Superior temporal gyrus (tissue), 1 donor: ENCODE data around the gene MKI67.
"Not testable (repeated sequence)": the region's sequence is repeated elsewhere in the genome, so short reads cannot be mapped to it uniquely, and the experiment has no call there.

Experiments used
- DNase-seq: peaks from one replicate; pipeline ENCODE4 v3.0.0-alpha.2; 2016; ENCODE audit errors: extremely low spot score

MKI67 gene

GRCh38 chr10:128150045-128150493 lies 23.8 kb upstream of the MKI67 start:
- peak; percentile 67 for DNase-seq

- no peak for DNase-seq
Measured at GRCh38 chr10:128149267-128150014, 23.2 kb upstream of the MKI67 start.

- DNase-seq, result no peak
Measured at GRCh38 chr10:128147669-128148068, 21.4 kb upstream of the MKI67 start.

GRCh38 chr10:128147064-128147463 lies 20.8 kb upstream of the MKI67 start:
- no peak for DNase-seq

- DNase-seq, result no peak
Measured at GRCh38 chr10:128144547-128144946, 18.3 kb upstream of the MKI67 start.

- DNase-seq, result no peak
Measured at GRCh38 chr10:128143531-128143930, 17.3 kb upstream of the MKI67 start.

GRCh38 chr10:128140425-128140824 lies 14.2 kb upstream of the MKI67 start:
- DNase-seq, result no peak

- not testable (repeated sequence) for DNase-seq
Measured at GRCh38 chr10:128138429-128138828, 12.2 kb upstream of the MKI67 start.

GRCh38 chr10:128137877-128138276 lies 11.7 kb upstream of the MKI67 start:
- DNase-seq, result no peak

- DNase-seq, result no peak
Measured at GRCh38 chr10:128130051-128130450, 3.8 kb upstream of the MKI67 start.

- no peak for DNase-seq
Measured at GRCh38 chr10:128128582-128128981, 2.4 kb upstream of the MKI67 start.

- DNase-seq, result no peak
Measured at GRCh38 chr10:128125416-128125943, 743 bp downstream of the MKI67 start.

GRCh38 chr10:128124813-128125403 lies 1.3 kb downstream of the MKI67 start:
- no peak for DNase-seq

GRCh38 chr10:128123846-128124245 lies 2.4 kb downstream of the MKI67 start:
- no peak for DNase-seq

- DNase-seq, result no peak
Measured at GRCh38 chr10:128122931-128123330, 3.3 kb downstream of the MKI67 start.

GRCh38 chr10:128121750-128122412 lies 4.3 kb downstream of the MKI67 start:
- no peak for DNase-seq

GRCh38 chr10:128116851-128117615 lies 9.2 kb downstream of the MKI67 start:
- no peak for DNase-seq

GRCh38 chr10:128116187-128116586 lies 10.0 kb downstream of the MKI67 start:
- DNase-seq, result no peak

GRCh38 chr10:128115356-128115755 lies 10.9 kb downstream of the MKI67 start:
- DNase-seq, result no peak

- DNase-seq, result no peak
Measured at GRCh38 chr10:128114901-128115300, 11.3 kb downstream of the MKI67 start.

- DNase-seq, result no peak
Measured at GRCh38 chr10:128113026-128113425, 13.2 kb downstream of the MKI67 start.

- no peak for DNase-seq
Measured at GRCh38 chr10:128111696-128112095, 14.5 kb downstream of the MKI67 start.
